B cell (primary cell): ENCODE data around the gene MYCL.

Experiments
- CTCF ChIP-seq: fragments of 200-600 bp; IDR thresholded peaks from one replicate; pipeline ENCODE4 v1.8.0; 2022; ENCODE audit warnings: antibody characterized with exemption, mild to moderate bottlenecking
- EZH2 ChIP-seq: IDR thresholded peaks from 2 replicates; pipeline ENCODE4 v1.6.1; 2012; ENCODE audit warnings: borderline replicate concordance, low read depth, mild to moderate bottlenecking, moderate library complexity, low read length; ENCODE audit not compliant: insufficient read depth, poor library complexity, severe bottlenecking

- TF ChIP-seq CTCF (no peak), EZH2 (no peak)
Observed at GRCh38 chr1:39936724-39937491, 35.2 kb upstream of the MYCL start.
